ENCODE data around the gene ZBTB5.
"Not testable (repeated sequence)": the region's sequence is repeated elsewhere in the genome, so short reads cannot be mapped to it uniquely, and the experiment has no call there.

ZBTB5 gene

GRCh38 chr9:37486256-37486615, 21.0 kb upstream of the ZBTB5 start:
- DNase-seq (ENCODE audit: low spot score): no peak

- peak; percentile 96 for DNase-seq (ENCODE audit: low spot score)
Observed at GRCh38 chr9:37485389-37486255, 20.4 kb upstream of the ZBTB5 start, which contains the start of gene POLR1E. TSS of gene POLR1E (plus strand) at chr9:37485948. CDS start at chr9:37486048, 100 bp downstream.

GRCh38 chr9:37480759-37481158, 15.5 kb upstream of the ZBTB5 start:
- DNase-seq (ENCODE audit: low spot score): no peak

- DNase-seq (ENCODE audit: low spot score): not testable (repeated sequence)
Observed at GRCh38 chr9:37477987-37478619, 12.9 kb upstream of the ZBTB5 start.

GRCh38 chr9:37477443-37477842, 12.2 kb upstream of the ZBTB5 start:
- DNase-seq (ENCODE audit: low spot score): not testable (repeated sequence)

GRCh38 chr9:37476930-37477329, 11.7 kb upstream of the ZBTB5 start:
- no peak for DNase-seq (ENCODE audit: low spot score)

- no peak for DNase-seq (ENCODE audit: low spot score)
Observed at GRCh38 chr9:37474438-37474837, 9.2 kb upstream of the ZBTB5 start.

- DNase-seq (ENCODE audit: low spot score): not testable (repeated sequence)
Observed at GRCh38 chr9:37473982-37474381, 8.7 kb upstream of the ZBTB5 start.

GRCh38 chr9:37471942-37472684, 6.9 kb upstream of the ZBTB5 start:
- DNase-seq (ENCODE audit: low spot score): no peak

- DNase-seq (ENCODE audit: low spot score): no peak
Observed at GRCh38 chr9:37468620-37469019, 3.4 kb upstream of the ZBTB5 start.

GRCh38 chr9:37467530-37467929, 2.3 kb upstream of the ZBTB5 start:
- not testable (repeated sequence) for DNase-seq (ENCODE audit: low spot score)

GRCh38 chr9:37466037-37466709, 923 bp upstream of the ZBTB5 start:
- no peak for DNase-seq (ENCODE audit: low spot score)

- DNase-seq (ENCODE audit: low spot score): peak; percentile 57
Observed at GRCh38 chr9:37464426-37465248, 613 bp downstream of the ZBTB5 start.

GRCh38 chr9:37464006-37464405, 1.2 kb downstream of the ZBTB5 start:
- no peak for DNase-seq (ENCODE audit: low spot score)

GRCh38 chr9:37456817-37457216, 8.4 kb downstream of the ZBTB5 start:
- peak; percentile 6 for DNase-seq (ENCODE audit: low spot score)

GRCh38 chr9:37455884-37456647, 9.2 kb downstream of the ZBTB5 start:
- DNase-seq (ENCODE audit: low spot score): no peak

- no peak for DNase-seq (ENCODE audit: low spot score)
Observed at GRCh38 chr9:37454238-37454637, 11.0 kb downstream of the ZBTB5 start.

- DNase-seq (ENCODE audit: low spot score): no peak
Observed at GRCh38 chr9:37453827-37454226, 11.4 kb downstream of the ZBTB5 start.

- no peak for DNase-seq (ENCODE audit: low spot score)
Observed at GRCh38 chr9:37452611-37453010, 12.6 kb downstream of the ZBTB5 start.

- DNase-seq (ENCODE audit: low spot score): no peak
Observed at GRCh38 chr9:37451628-37452027, 13.6 kb downstream of the ZBTB5 start.
